Astrocyte (in vitro differentiated cells and primary cell): ENCODE data around the gene IRF2BPL.

ENCODE experiments used
- EZH2 ChIP-seq: IDR thresholded peaks from 2 replicates; pipeline ENCODE4 v1.6.1; 2012; ENCODE audit warnings: mild to moderate bottlenecking, low read length, inconsistent platforms; ENCODE audit not compliant: insufficient read depth
- TF ChIP-seq, protein P1 (sequence below): IDR thresholded peaks from 2 replicates; pipeline ENCODE4 v1.5.1; 2011; ENCODE audit warnings: low read depth, mild to moderate bottlenecking, inconsistent platforms, low read length, moderate library complexity; ENCODE audit not compliant: insufficient read depth

DNA sequence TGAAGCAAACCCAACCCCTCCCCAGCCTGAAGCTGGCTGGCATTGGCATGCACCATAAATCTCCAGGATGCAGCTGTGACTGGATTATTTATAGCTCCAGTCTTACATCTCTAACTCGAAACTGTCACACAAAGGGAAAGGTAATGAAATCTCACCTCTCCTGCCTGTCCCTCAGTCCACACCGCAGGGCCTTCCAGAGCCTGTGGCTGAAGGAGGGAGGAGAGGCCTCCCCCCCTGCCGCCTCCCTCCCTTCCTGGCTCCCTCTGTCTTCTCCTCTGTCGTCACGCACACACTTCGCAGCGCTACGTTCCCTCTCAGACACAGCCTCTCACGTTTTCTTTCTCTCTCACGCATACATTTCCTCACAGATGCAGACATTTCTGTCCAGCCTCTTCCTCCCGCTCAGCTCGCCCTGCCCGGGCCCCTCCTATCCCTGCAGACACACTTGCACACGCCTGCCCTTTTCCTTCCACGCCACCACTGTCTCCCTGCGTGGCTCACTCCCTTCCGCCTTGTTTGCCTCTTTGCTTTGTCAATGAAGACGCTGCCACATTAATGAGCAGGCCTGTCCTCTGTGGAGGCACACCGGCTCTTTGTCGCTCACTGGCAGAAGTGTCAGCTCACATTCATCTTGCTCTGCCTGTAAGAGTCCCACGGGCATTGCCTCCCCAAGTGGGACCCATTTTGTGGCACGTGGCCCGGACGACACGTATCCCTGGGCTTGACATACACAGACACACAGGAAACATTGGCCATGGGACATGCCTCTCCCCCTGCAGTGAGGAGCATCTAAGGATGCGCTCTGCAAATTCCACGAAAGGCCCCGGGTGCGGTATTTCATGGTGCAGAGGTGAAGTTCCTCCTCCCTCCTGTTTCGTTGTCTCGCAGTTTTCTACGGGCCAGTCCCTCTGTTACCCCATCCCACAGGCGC is 27.9 kb downstream of the IRF2BPL start:
- TF ChIP-seq, protein P1, sequence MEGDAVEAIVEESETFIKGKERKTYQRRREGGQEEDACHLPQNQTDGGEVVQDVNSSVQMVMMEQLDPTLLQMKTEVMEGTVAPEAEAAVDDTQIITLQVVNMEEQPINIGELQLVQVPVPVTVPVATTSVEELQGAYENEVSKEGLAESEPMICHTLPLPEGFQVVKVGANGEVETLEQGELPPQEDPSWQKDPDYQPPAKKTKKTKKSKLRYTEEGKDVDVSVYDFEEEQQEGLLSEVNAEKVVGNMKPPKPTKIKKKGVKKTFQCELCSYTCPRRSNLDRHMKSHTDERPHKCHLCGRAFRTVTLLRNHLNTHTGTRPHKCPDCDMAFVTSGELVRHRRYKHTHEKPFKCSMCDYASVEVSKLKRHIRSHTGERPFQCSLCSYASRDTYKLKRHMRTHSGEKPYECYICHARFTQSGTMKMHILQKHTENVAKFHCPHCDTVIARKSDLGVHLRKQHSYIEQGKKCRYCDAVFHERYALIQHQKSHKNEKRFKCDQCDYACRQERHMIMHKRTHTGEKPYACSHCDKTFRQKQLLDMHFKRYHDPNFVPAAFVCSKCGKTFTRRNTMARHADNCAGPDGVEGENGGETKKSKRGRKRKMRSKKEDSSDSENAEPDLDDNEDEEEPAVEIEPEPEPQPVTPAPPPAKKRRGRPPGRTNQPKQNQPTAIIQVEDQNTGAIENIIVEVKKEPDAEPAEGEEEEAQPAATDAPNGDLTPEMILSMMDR: no peak
- no peak for TF ChIP-seq EZH2
